ENCODE measurements around the gene TERT.

- TF ChIP-seq CTCF (conservative IDR thresholded peaks at IDR 0.05; ENCODE audit: low read length) (no peak), EZH2phosphoT487 (IDR thresholded peaks at IDR 0.05; ENCODE audit: borderline replicate concordance, low read depth, low read length) (no peak)
Measured at GRCh38 chr5:1295650-1296037, 776 bp upstream of the TERT start.
